Measurements from ENCODE around the gene APOBEC2.

The APOBEC2 gene

GRCh38 chr6:41062056-41062455 lies 9.1 kb downstream of the APOBEC2 start:
- TF ChIP-seq CREB1 (IDR thresholded peaks at IDR 0.05; ENCODE audit: low read depth) (no peak), NFIC (IDR thresholded peaks at IDR 0.05) (no peak), TCF12 (IDR thresholded peaks at IDR 0.05; ENCODE audit: low read depth) (no peak), RAD21 (IDR thresholded peaks at IDR 0.05; ENCODE audit: low read depth) (no peak), CEBPB (IDR thresholded peaks at IDR 0.05) (no peak), TAF1 (IDR thresholded peaks at IDR 0.05; ENCODE audit: low read depth) (no peak), FOXM1 (IDR thresholded peaks at IDR 0.05; ENCODE audit: borderline replicate concordance, low read depth) (no peak), REST (IDR thresholded peaks at IDR 0.05; ENCODE audit: low read depth) (no peak), ZBTB7A (IDR thresholded peaks at IDR 0.05; ENCODE audit: low read depth) (no peak), EGR1 (IDR thresholded peaks at IDR 0.05) (no peak), TEAD4 (IDR thresholded peaks at IDR 0.05) (no peak), YY1 (IDR thresholded peaks at IDR 0.05; ENCODE audit: low read depth) (no peak), EP300 (IDR thresholded peaks at IDR 0.05; ENCODE audit: borderline replicate concordance) (no peak), USF1 (IDR thresholded peaks at IDR 0.05) (no peak)
- TF ChIP-seq, protein P1, sequence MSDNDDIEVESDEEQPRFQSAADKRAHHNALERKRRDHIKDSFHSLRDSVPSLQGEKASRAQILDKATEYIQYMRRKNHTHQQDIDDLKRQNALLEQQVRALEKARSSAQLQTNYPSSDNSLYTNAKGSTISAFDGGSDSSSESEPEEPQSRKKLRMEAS (IDR thresholded peaks at IDR 0.05): no peak

DNA sequence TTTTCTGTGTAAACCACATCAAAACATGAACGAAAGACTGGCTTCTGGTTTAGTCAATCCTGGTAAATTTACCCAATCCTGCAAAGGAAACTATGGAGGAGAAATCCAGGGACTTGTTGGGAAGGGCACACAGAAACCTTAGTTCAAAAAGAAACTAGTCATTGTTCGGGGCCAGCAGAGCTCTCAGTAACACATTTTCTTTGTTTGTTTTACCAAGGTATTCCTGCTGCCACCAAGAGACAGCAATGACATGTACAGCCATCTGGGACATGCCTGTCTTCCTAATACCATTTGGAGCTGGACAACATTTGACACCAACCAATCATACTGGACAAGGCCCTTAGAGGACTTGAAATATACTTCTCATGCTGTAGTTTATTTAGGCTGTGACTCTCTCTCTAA lies 10.9 kb downstream of the APOBEC2 start:
- TF ChIP-seq, protein P1 (IDR thresholded peaks at IDR 0.05): no peak
- no peak for TF ChIP-seq NFIC (IDR thresholded peaks at IDR 0.05)
- no peak for TF ChIP-seq TCF12 (IDR thresholded peaks at IDR 0.05; ENCODE audit: low read depth)
- TF ChIP-seq EGR1 (IDR thresholded peaks at IDR 0.05): no peak
- TF ChIP-seq TEAD4 (IDR thresholded peaks at IDR 0.05): no peak
- TF ChIP-seq EP300 (IDR thresholded peaks at IDR 0.05; ENCODE audit: borderline replicate concordance): no peak
- TF ChIP-seq ZBTB7A (IDR thresholded peaks at IDR 0.05; ENCODE audit: low read depth): no peak
- no peak for TF ChIP-seq REST (IDR thresholded peaks at IDR 0.05; ENCODE audit: low read depth)
- TF ChIP-seq CREB1 (IDR thresholded peaks at IDR 0.05; ENCODE audit: low read depth): no peak
- TF ChIP-seq RAD21 (IDR thresholded peaks at IDR 0.05; ENCODE audit: low read depth): no peak
- no peak for TF ChIP-seq YY1 (IDR thresholded peaks at IDR 0.05; ENCODE audit: low read depth)
- no peak for TF ChIP-seq USF1 (IDR thresholded peaks at IDR 0.05)
- TF ChIP-seq FOXM1 (IDR thresholded peaks at IDR 0.05; ENCODE audit: borderline replicate concordance, low read depth): no peak

- no peak for TF ChIP-seq ZBTB7A (IDR thresholded peaks at IDR 0.05; ENCODE audit: low read depth)
- no peak for TF ChIP-seq REST (IDR thresholded peaks at IDR 0.05; ENCODE audit: low read depth)
- TF ChIP-seq TAF1 (IDR thresholded peaks at IDR 0.05; ENCODE audit: low read depth): no peak
- no peak for TF ChIP-seq YY1 (IDR thresholded peaks at IDR 0.05; ENCODE audit: low read depth)
- TF ChIP-seq, protein P1 (IDR thresholded peaks at IDR 0.05): no peak
- no peak for TF ChIP-seq TEAD4 (IDR thresholded peaks at IDR 0.05)
- TF ChIP-seq FOXM1 (IDR thresholded peaks at IDR 0.05; ENCODE audit: borderline replicate concordance, low read depth): no peak
- no peak for TF ChIP-seq EP300 (IDR thresholded peaks at IDR 0.05; ENCODE audit: borderline replicate concordance)
- TF ChIP-seq CREB1 (IDR thresholded peaks at IDR 0.05; ENCODE audit: low read depth): no peak
- TF ChIP-seq NFIC (IDR thresholded peaks at IDR 0.05): no peak
- TF ChIP-seq CEBPB (IDR thresholded peaks at IDR 0.05): no peak
- TF ChIP-seq USF1 (IDR thresholded peaks at IDR 0.05): no peak
- no peak for TF ChIP-seq RAD21 (IDR thresholded peaks at IDR 0.05; ENCODE audit: low read depth)
- no peak for TF ChIP-seq EGR1 (IDR thresholded peaks at IDR 0.05)
- TF ChIP-seq TCF12 (IDR thresholded peaks at IDR 0.05; ENCODE audit: low read depth): no peak
Measured at GRCh38 chr6:41064841-41065240, 11.8 kb downstream of the APOBEC2 start.

Measured in Ishikawa (cell line).